Muscle of leg (tissue), 11 donors: ENCODE results near the gene LHPP. TPM values are rescaled to one million over a fixed set of nuclear protein-coding genes. Genes with fewer than 3 reads are reported as not detected.

Experiments used
- DNase-seq: peaks from one replicate; pipeline ENCODE4 v3.0.0; 2013
- H3K27ac ChIP-seq: one replicate; pipeline ENCODE4 v1.5.1; 2013; ENCODE audit warnings: mild to moderate bottlenecking, low read length, control low read depth
- H3K27me3 ChIP-seq: one replicate; pipeline ENCODE4 v1.6.1; 2013; ENCODE audit warnings: low read length; ENCODE audit not compliant: control insufficient read depth, insufficient read depth
- H3K36me3 ChIP-seq: one replicate; pipeline ENCODE4 v1.6.1; 2013; ENCODE audit warnings: low read length; ENCODE audit not compliant: control insufficient read depth, insufficient read depth
- H3K4me1 ChIP-seq: one replicate; pipeline ENCODE4 v1.6.1; 2013; ENCODE audit warnings: low read length; ENCODE audit not compliant: control insufficient read depth, insufficient read depth
- H3K4me3 ChIP-seq: one replicate; pipeline ENCODE4 v1.5.1; 2013; ENCODE audit warnings: low read length, control low read depth
- H3K9me3 ChIP-seq: replicated peaks from 2 replicates; pipeline ENCODE4 v1.6.1; 2013; ENCODE audit warnings: low read depth, low read length; ENCODE audit not compliant: control insufficient read depth
- WGBS: methylation state at CpG from one replicate; pipeline ENCODE4 v1.1.5; 2013; ENCODE audit warnings: missing lambda C conversion rate; ENCODE audit not compliant: insufficient coverage; 5-methylcytosine and 5-hydroxymethylcytosine counted together
- polyA plus RNA-seq, 8 donors: library from polyadenylated mRNA; unstranded; fragments of 120-200 nt; gene quantifications; one replicate each; pipeline versions ENCODE4 v1.2.1 to v1.2.3, GENCODE V29; 2013; ENCODE audit warnings: inconsistent platforms in 1 of 8, low replicate concordance in 1 of 8; ENCODE audit not compliant: insufficient read length in 8 of 8, insufficient read depth in 1 of 8
- total RNA-seq: library from RNA; stranded (reverse); fragments of 120-200 nt; gene quantifications from one replicate; pipeline ENCODE4 v1.2.4, GENCODE V29; 2013

LHPP gene
- total and polyA plus RNA-seq, 9 donors: 2.9 to 9.9 (median 8.0) TPM

DNA sequence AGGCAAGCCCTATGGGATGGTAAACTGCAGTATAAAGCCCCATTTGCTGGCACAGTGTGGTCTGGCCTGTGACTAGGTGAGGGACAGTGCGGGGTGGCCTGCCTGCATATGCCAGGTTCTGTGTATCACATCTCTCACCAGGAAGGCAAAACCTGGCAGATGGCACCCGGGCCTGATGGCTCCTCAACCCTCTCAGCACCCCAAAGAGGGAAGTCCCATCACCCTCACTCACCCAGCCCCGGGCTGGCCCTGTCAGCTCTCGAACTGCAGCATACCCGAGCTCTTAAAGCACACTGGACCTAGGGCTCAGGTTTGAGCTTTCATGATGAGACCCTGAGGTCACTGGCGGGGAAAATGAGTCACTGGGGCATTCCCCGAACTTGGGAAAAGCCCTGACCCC, 130.5 kb downstream of the LHPP start:
- Histone ChIP-seq H3K4me1 (peaks cover 31% of the 10 kb centered on the region), H3K27me3 (no peaks in the 10 kb centered on the region), H3K27ac (no peak overlapping the region), H3K9me3 (peaks cover 6% of the 10 kb centered on the region), H3K36me3 (no peaks in the 10 kb centered on the region), H3K4me3 (no peak overlapping the region)
- WGBS: 85% methylated on average over 6 of the region's 7 CpGs
- DNase-seq: no peak

DNA sequence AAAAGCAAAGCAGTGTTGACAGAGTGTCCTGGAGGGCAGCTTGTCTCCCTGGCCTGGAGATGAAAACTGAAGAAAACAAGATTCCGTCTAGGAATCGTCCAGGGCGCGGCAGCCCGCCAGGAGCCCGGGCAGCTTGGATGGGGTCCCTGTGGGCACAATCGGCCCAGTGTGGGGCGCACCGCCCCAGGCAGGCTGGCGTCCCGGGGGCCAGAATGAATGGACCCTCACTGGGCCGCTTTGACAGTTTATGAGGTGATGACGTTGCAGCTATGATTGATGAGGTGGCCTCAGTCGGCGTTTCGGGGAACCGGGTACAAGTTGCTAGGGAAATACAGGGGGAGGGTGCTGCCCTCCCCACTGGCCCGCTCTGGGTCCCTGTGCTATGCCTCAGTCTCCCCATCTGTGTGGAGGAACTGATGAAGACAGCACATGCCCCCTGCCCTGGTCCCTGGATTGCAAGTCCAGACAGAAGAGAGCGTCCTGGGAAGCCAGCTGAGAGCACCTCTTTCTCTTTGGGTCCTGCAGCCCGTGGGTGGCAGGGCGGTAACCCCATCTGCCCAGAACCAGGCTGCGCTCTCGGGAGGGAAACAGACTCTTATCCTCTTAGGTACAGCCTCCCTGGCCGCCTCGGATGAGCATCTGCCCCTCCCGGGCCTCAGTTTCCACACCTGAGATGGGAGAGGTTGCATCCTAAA, 131.3 kb downstream of the LHPP start:
- H3K27me3 ChIP-seq: no peaks in the 10 kb centered on the region
- 83% methylated on average over 24 of the region's 26 CpGs for WGBS
- peaks cover 28% of the 10 kb centered on the region for H3K4me1 ChIP-seq
- H3K4me3 ChIP-seq: no peak overlapping the region
- DNase-seq: no peak
- H3K36me3 ChIP-seq: no peaks in the 10 kb centered on the region
- no peak overlapping the region for H3K27ac ChIP-seq
- peaks cover 6% of the 10 kb centered on the region for H3K9me3 ChIP-seq

DNA sequence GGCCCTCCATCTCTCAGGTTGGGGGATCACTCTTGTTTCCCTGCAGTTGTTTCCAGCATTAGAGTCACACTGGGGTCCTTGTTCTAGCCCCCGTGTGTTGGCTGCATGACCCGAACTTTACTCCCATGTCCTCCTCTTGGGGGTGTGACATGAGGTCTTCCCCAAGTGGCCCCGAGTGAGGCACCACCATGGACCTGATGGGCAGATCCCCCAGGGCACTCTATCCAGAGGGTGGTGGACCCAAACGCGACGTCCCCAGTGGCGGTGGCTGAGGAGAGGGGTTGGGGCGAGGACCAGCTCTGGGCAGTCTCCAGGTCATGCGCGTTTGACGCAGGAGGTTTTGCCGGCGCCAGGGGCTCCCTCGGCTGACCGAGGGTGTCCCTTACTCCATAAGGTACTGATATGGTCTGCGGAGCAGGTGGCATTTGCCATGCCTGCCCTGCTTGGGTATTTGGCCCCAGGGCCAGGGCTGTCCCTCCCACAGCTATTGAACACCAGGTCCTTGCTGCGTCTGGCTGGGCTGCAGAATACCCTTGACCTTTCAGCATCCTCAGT, 131.9 kb downstream of the LHPP start:
- H3K27me3 ChIP-seq: no peaks in the 10 kb centered on the region
- no peaks in the 10 kb centered on the region for H3K36me3 ChIP-seq
- no peak for DNase-seq
- 86% methylated on average over 14 of the region's 17 CpGs for WGBS
- H3K4me1 ChIP-seq: peaks cover 22% of the 10 kb centered on the region
- H3K4me3 ChIP-seq: no peak overlapping the region
- peaks cover 6% of the 10 kb centered on the region for H3K9me3 ChIP-seq
- no peak overlapping the region for H3K27ac ChIP-seq

DNA sequence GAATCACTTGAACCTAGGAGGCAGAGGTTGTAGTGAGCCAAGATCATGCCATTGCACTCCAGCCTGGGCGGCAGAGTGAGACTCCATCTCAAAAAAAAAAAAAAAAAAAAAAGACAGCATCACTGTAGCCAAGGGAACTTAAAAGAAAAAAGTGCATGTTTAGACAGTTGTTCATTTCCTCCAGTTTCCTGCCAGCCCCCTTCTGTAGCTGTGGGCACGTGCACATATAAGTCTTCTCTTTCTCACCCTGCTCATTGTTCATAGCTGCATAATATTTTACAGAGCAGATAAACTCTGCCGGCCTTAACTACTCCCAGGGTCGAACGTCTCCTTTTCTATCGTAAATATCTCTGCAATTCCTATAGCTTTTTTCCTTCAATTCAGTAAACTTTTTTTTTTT, 132.6 kb downstream of the LHPP start:
- peaks cover 14% of the 10 kb centered on the region for H3K4me1 ChIP-seq
- H3K36me3 ChIP-seq: no peaks in the 10 kb centered on the region
- H3K27me3 ChIP-seq: no peaks in the 10 kb centered on the region
- no peak overlapping the region for H3K27ac ChIP-seq
- DNase-seq: no peak
- no CpG with 5 or more reads among the region's 6 CpGs for WGBS
- no peak overlapping the region for H3K4me3 ChIP-seq
- peaks cover 6% of the 10 kb centered on the region for H3K9me3 ChIP-seq

DNA sequence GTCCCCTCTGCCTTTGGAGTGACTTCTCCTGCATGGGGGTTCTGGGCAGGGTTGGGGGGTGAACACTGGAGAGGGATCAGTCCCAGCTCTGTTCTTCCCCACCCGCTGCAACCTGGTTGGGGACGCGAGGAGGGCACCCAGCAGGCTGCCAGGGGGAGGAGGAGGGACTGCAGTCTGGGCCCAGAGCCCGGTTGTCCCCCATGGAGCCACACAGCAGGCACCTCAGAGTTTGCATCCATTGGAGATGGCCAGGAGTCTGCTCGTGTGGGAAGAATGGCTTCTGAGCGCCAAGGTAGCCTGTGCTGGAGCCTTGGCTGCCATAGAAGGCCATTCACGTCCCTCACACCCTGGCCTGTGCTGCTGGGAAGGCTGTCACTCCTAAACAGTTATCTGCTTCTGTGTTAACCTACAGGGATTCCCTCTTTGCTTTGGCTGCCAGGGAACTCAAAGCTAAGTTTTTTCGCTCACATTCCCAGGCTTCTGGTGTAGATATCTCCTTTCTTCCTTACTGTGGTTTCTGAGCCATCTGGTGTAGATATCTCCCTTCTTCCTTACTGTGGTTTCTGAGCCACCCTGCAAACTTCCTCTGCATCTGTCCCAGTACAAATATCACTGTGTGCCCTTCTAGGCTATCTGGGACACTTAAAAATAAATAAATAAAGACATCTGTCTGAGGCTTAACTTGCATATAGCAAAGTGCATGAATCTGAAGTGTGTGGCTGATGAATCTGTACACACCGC, 133.7 kb downstream of the LHPP start:
- no peaks in the 10 kb centered on the region for H3K27me3 ChIP-seq
- H3K4me3 ChIP-seq: no peak overlapping the region
- DNase-seq: no peak
- no peaks in the 10 kb centered on the region for H3K36me3 ChIP-seq
- no peak overlapping the region for H3K27ac ChIP-seq
- 82% methylated on average over 7 of the region's 9 CpGs for WGBS
- H3K4me1 ChIP-seq: peaks cover 3% of the 10 kb centered on the region
- peaks cover 6% of the 10 kb centered on the region for H3K9me3 ChIP-seq

DNA sequence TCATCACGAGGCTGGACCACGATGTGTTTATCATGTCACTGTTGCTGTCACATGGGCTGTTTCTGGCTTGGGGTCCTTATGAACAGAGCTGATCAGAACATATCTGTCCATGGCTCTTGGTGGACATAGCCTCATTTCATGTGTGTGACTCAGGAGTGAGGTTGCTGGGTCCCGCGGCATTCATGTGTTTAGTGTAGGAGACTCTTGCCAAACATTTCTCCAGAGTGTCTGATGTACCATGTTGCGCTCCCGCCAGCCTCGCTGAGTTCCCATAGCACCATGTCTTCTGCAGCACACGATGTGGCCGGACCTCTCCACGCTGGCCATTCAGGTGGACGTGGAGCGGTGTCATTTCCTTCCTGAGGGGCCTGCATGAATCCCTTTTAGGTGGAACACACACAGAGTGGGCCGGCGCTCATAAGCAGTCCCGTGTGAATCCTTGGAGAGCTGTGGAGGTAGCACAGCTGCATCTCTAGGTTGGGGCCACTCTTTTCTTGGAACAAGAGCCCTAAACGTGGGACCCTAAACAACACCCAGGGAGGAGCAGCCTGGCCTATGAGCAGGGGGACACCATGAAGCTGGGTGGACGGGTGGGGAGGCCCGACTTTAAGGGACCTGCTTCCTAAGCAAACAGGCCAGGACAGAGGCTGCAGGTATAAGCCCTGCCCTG, 134.6 kb downstream of the LHPP start:
- DNase-seq: no peak
- H3K4me3 ChIP-seq: no peak overlapping the region
- H3K27me3 ChIP-seq: no peaks in the 10 kb centered on the region
- peaks cover 6% of the 10 kb centered on the region for H3K9me3 ChIP-seq
- H3K36me3 ChIP-seq: no peaks in the 10 kb centered on the region
- WGBS: 77% methylated on average over 15 of the region's 18 CpGs
- no peak overlapping the region for H3K27ac ChIP-seq
- H3K4me1 ChIP-seq: no peaks in the 10 kb centered on the region

DNA sequence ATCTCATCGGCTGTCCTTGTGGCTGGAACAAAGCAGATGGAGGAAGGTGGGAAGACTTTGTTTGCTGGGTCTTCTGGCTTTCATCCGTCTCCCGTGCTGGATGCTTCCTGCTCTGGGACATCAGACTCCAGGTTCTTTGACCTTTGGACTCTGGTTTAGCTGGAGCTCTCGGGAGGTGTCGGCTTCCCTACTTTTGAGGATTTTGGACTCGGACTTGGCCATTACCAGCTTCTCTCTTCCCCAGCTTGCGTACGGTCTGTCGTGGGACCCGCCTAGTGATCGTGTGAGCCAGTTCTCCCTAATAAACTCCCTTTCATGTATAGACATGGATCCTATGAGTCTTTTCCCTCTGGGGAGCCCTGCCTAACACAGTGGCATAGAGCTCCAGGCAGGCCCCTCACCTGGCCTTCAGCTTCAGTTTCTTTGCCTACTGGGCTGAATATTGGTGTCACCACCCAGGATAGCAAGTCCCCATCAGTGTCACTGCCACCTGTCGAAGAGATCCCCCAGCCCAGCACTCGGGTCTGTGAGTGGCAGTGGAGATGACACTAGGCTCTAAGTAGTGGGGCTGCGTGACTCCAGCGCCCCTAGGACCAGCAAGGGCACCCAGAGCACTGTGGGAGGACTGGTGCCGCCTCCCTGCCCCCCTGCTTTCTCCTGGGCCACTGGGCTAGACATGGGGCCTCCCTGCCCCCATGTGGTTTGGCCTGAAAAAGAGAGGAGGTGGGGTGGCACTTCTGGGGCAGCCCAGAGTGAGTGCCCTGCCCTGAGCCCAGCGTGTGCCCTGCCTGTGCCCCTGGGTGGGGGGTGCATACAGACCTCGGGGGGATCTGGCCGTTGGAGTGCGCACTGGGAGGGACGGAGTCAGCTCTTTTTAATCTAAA, 135.6 kb downstream of the LHPP start:
- no peaks in the 10 kb centered on the region for H3K4me1 ChIP-seq
- no peak for DNase-seq
- 69% methylated on average over 15 of the region's 21 CpGs for WGBS

DNA sequence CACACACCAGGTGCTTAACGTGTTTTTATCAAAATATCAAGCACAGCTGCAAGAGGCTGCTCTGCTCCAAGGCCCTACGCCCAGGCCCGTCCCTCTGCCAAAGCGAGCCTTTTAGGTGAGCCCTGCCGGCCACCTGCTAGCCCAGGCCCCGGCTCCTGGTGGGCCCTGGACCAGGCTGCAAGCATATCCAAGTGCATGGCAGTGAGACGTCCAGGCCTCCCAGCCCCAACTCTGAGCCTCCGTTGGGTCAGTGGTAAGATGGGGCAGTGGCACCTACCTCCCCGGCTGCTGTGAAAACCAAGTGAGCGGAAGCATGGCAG, 136.2 kb downstream of the LHPP start:
- Histone ChIP-seq H3K9me3 (no peaks in the 10 kb centered on the region), H3K27ac (no peak overlapping the region), H3K4me1 (peaks cover 2% of the 10 kb centered on the region), H3K27me3 (no peaks in the 10 kb centered on the region), H3K4me3 (no peak overlapping the region), H3K36me3 (no peaks in the 10 kb centered on the region)
- no peak for DNase-seq
- 87% methylated on average over 10 of the region's 10 CpGs for WGBS

More for the DNA sequence above, 135.6 kb downstream of the LHPP start:
- H3K27me3 ChIP-seq: no peaks in the 10 kb centered on the region
- no peaks in the 10 kb centered on the region for H3K36me3 ChIP-seq
- H3K9me3 ChIP-seq: no peaks in the 10 kb centered on the region
- no peak overlapping the region for H3K4me3 ChIP-seq
- no peak overlapping the region for H3K27ac ChIP-seq

DNA sequence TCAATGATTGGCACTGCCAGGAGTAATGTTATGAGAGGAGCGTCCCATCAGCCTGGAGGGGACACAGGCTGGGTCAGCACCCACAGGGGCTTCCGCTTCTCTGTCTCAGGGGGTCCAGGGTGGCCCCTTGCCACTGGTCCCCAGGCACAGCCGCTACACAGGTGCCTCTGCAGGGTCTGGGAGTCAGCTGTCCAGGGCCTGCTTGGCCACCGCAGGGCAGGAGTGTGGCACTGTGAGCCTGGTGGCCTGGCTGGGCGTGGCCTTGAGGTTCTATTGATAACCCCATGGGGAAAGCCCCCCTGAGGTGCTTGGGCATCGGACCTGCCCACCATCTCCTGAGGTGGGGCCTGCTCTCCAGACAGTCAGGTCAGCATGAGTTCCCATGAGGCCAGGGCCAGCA, 136.6 kb downstream of the LHPP start:
- DNase-seq: no peak
- 86% methylated on average over 6 of the region's 6 CpGs for WGBS
- no peaks in the 10 kb centered on the region for H3K36me3 ChIP-seq
- H3K27ac ChIP-seq: no peak overlapping the region
- H3K4me1 ChIP-seq: peaks cover 3% of the 10 kb centered on the region
- no peak overlapping the region for H3K4me3 ChIP-seq
- no peaks in the 10 kb centered on the region for H3K9me3 ChIP-seq
- no peaks in the 10 kb centered on the region for H3K27me3 ChIP-seq
